A549 (cell line): ENCODE measurements around the gene TBC1D10B. TPM values are rescaled to one million over a fixed set of nuclear protein-coding genes. Genes with fewer than 3 reads are reported as not detected.

Source experiments
- ATAC-seq, 2 experiments: fragments of 200-7000 bp in 1 of 2; fragments of >200 bp in 1 of 2; cut with Nextera tagmentation in 1 of 2; cut with Tn5 transposase in 1 of 2; 3 replicates each; pipeline versions ENCODE4 v1.8.0 to v1.9.1; 2018 to 2020; ENCODE audit warnings: mild to moderate bottlenecking in 1 of 2, moderate library complexity in 1 of 2
- CTCF ChIA-PET: fragments of 300-600 bp; sonication (Branson Sonifier 250); formaldehyde crosslinking; extraction: SDS; loops from one replicate; lab custom pipeline; 2021; ENCODE audit warnings: antibody characterized with exemption, inconsistent platforms; lab: Yijun Ruan, JAX
- POLR2A ChIA-PET: fragments of 350-600 bp; formaldehyde crosslinking; extraction: SDS; loops from one replicate; lab custom pipeline; 2021; ENCODE audit warnings: antibody characterized with exemption, inconsistent platforms; lab: Yijun Ruan, JAX
- DNase-seq, 2 experiments: peaks; one replicate each; pipeline versions ENCODE4 v3.0.0 to v3.0.0-alpha.2; 2011 to 2016; ENCODE audit warnings: low read depth in 1 of 2, low spot score in 1 of 2
- FAIRE-seq: peaks from 2 replicates; lab custom pipeline; 2011; peaks lifted over from hg19 to GRCh38; lab: Jason Lieb, UNC
- H3K27ac ChIP-seq, 2 experiments: fragments of >200 bp; sonication (Bioruptor Twin); formaldehyde crosslinking; 3 replicates each; pipeline ENCODE4 v1.5.1; 2016 to 2017
- H3K4me1 ChIP-seq: fragments of >200 bp; sonication (Bioruptor Twin); formaldehyde crosslinking; 3 replicates; pipeline ENCODE4 v1.6.1; 2016
- H3K4me2 ChIP-seq: fragments of >200 bp; sonication (Bioruptor Twin); formaldehyde crosslinking; 3 replicates; pipeline ENCODE4 v1.6.1; 2016
- H3K4me3 ChIP-seq: fragments of >200 bp; sonication (Bioruptor Twin); formaldehyde crosslinking; 3 replicates; pipeline ENCODE4 v1.5.1; 2016
- H3K9me3 ChIP-seq: fragments of >200 bp; sonication (Bioruptor Twin); formaldehyde crosslinking; 3 replicates; pipeline ENCODE4 v1.6.1; 2016
- BHLHE40 ChIP-seq: IDR thresholded peaks from 2 replicates; pipeline ENCODE4 v1.6.1; 2012; ENCODE audit warnings: low read depth, low read length, inconsistent platforms
- CBX2 ChIP-seq: fragments of 200-600 bp; sonication (generic); IDR thresholded peaks from 2 replicates; pipeline ENCODE4 v1.6.1; 2016; ENCODE audit warnings: low read depth, mild to moderate bottlenecking, borderline replicate concordance
- CBX8 ChIP-seq: fragments of 200-600 bp; sonication (generic); IDR thresholded peaks from 2 replicates; pipeline ENCODE4 v1.6.1; 2016
- CHD2 ChIP-seq: fragments of 150-350 bp; IDR thresholded peaks from 2 replicates; pipeline ENCODE4 v1.6.1; 2014; ENCODE audit warnings: low read length; ENCODE audit not compliant: partially characterized antibody
- CHD4 ChIP-seq: fragments of 200-600 bp; sonication (generic); IDR thresholded peaks from 2 replicates; pipeline ENCODE4 v1.6.1; 2016; ENCODE audit warnings: antibody characterized with exemption, mild to moderate bottlenecking, borderline replicate concordance
- EP300 ChIP-seq, 2 experiments: fragments of >200 bp; sonication (Bioruptor Twin); formaldehyde crosslinking; IDR thresholded peaks; 2 replicates in 1 of 2; 3 replicates in 1 of 2; pipeline ENCODE4 v1.6.1; 2016 to 2017
- FOSB ChIP-seq: fragments of 250-450 bp; sonication (Bioruptor Pico); IDR thresholded peaks from 2 replicates; pipeline ENCODE4 v1.5.0; 2020; ENCODE audit warnings: mild to moderate bottlenecking, moderate library complexity
- HDAC2 ChIP-seq: fragments of 200-600 bp; sonication (generic); IDR thresholded peaks from 2 replicates; pipeline ENCODE4 v1.6.1; 2016
- HES2 ChIP-seq: fragments of >200 bp; sonication (Bioruptor Twin); formaldehyde crosslinking; IDR thresholded peaks from 2 replicates; pipeline ENCODE4 v1.6.1; 2016
- HEYL ChIP-seq: fragments of 250-450 bp; sonication (Bioruptor Pico); IDR thresholded peaks from 2 replicates; pipeline ENCODE4 v1.8.0; 2021; ENCODE audit warnings: mild to moderate bottlenecking, moderate library complexity
- HMGXB4 ChIP-seq: fragments of 250-450 bp; sonication (Bioruptor Pico); IDR thresholded peaks from 2 replicates; pipeline ENCODE4 v1.5.0; 2021; ENCODE audit warnings: mild to moderate bottlenecking, moderate library complexity, borderline replicate concordance
- HOXB5 ChIP-seq: fragments of 250-450 bp; sonication (Bioruptor Pico); IDR thresholded peaks from 2 replicates; pipeline ENCODE4 v1.5.0; 2020; ENCODE audit warnings: mild to moderate bottlenecking, moderate library complexity
- JUNB ChIP-seq: fragments of >200 bp; sonication (Bioruptor Twin); formaldehyde crosslinking; IDR thresholded peaks from 2 replicates; pipeline ENCODE4 v1.6.1; 2016
- KDM1A ChIP-seq: fragments of 200-600 bp; sonication (generic); IDR thresholded peaks from 2 replicates; pipeline ENCODE4 v1.6.1; 2016; ENCODE audit warnings: low read depth, mild to moderate bottlenecking
- KDM5A ChIP-seq: fragments of 200-600 bp; sonication (generic); IDR thresholded peaks from 2 replicates; pipeline ENCODE4 v1.6.1; 2016; ENCODE audit warnings: antibody characterized with exemption, mild to moderate bottlenecking
- MAZ ChIP-seq: fragments of 150-350 bp; IDR thresholded peaks from 2 replicates; pipeline ENCODE4 v1.6.1; 2014; ENCODE audit warnings: antibody characterized with exemption, low read depth, low read length, borderline replicate concordance
- NPAS2 ChIP-seq: fragments of 250-450 bp; sonication (Bioruptor Pico); IDR thresholded peaks from 2 replicates; pipeline ENCODE4 v1.8.0; 2022; ENCODE audit warnings: mild to moderate bottlenecking, moderate library complexity, borderline replicate concordance
- NR3C1 ChIP-seq: fragments of >200 bp; sonication (Bioruptor Twin); formaldehyde crosslinking; IDR thresholded peaks from 3 replicates; pipeline ENCODE4 v1.6.1; 2017
- PHF8 ChIP-seq: fragments of 200-600 bp; sonication (generic); IDR thresholded peaks from 2 replicates; pipeline ENCODE4 v1.6.1; 2016; ENCODE audit warnings: low read depth, mild to moderate bottlenecking, antibody characterized with exemption, moderate library complexity, borderline replicate concordance
- POLR2AphosphoS2 ChIP-seq: conservative IDR thresholded peaks from 2 replicates; pipeline ENCODE4 v1.6.1; 2012; ENCODE audit warnings: low read length, improper control_type of control experiment, inconsistent platforms
- RCOR1 ChIP-seq: fragments of 150-350 bp; IDR thresholded peaks from 2 replicates; pipeline ENCODE4 v1.6.1; 2014; ENCODE audit warnings: antibody characterized with exemption, low read length, low read depth
- TP53 ChIP-seq: fragments of 250-450 bp; sonication (Bioruptor Pico); IDR thresholded peaks from 2 replicates; pipeline ENCODE4 v1.5.0; 2021; ENCODE audit warnings: mild to moderate bottlenecking, moderate library complexity
- USF2 ChIP-seq: fragments of 450-650 bp; IDR thresholded peaks from 2 replicates; pipeline ENCODE4 v1.6.1; 2014; ENCODE audit warnings: antibody characterized with exemption
- ZC3H11A ChIP-seq: fragments of 450-650 bp; IDR thresholded peaks from 2 replicates; pipeline ENCODE4 v1.6.1; 2014; ENCODE audit warnings: antibody characterized with exemption, mild to moderate bottlenecking
- ZFP36 ChIP-seq: fragments of 450-650 bp; IDR thresholded peaks from 2 replicates; pipeline ENCODE4 v1.6.1; 2014; ENCODE audit warnings: borderline replicate concordance; ENCODE audit not compliant: partially characterized antibody
- ZNF302 ChIP-seq: fragments of 250-450 bp; sonication (Bioruptor Pico); IDR thresholded peaks from 2 replicates; pipeline ENCODE4 v1.9.0; 2021; ENCODE audit warnings: inconsistent platforms, mild to moderate bottlenecking, moderate library complexity
- ZSCAN20 ChIP-seq: fragments of 250-450 bp; sonication (Bioruptor Pico); IDR thresholded peaks from 2 replicates; pipeline ENCODE4 v1.8.0; 2022; ENCODE audit warnings: mild to moderate bottlenecking, moderate library complexity
- WGBS: methylation state at CpG from one replicate; pipeline ENCODE4 v1.1.6; 2017; ENCODE audit errors: missing lambda C conversion rate; 5-methylcytosine and 5-hydroxymethylcytosine counted together
- polyA plus RNA-seq, 4 experiments: library from polyadenylated mRNA; depleted of rRNA in 3 of 4; stranded (reverse); fragments of >200 nt; fragmentation: RNase III in 1 of 4; extraction: RNeasy Plus Mini Kit Qiagen cat#74134 plus additional on column Dnase treatment in 1 of 4; gene quantifications; 2 replicates in 3 of 4; 3 replicates in 1 of 4; pipeline ENCODE4 v1.2.3, GENCODE V29; 2011 to 2017
- TF ChIP-seq, protein P1 (sequence below): fragments of >200 bp; sonication (Bioruptor Twin); formaldehyde crosslinking; IDR thresholded peaks from 3 replicates; pipeline ENCODE4 v1.5.1; 2016
- TF ChIP-seq, protein P2 (sequence below): IDR thresholded peaks from 2 replicates; pipeline ENCODE4 v1.6.1; 2012

Gene TBC1D10B
- polyA plus RNA-seq, 2 of the 4 experiments (the other 2 are of a cell fraction), result 10.9 to 23.2 TPM

DNA sequence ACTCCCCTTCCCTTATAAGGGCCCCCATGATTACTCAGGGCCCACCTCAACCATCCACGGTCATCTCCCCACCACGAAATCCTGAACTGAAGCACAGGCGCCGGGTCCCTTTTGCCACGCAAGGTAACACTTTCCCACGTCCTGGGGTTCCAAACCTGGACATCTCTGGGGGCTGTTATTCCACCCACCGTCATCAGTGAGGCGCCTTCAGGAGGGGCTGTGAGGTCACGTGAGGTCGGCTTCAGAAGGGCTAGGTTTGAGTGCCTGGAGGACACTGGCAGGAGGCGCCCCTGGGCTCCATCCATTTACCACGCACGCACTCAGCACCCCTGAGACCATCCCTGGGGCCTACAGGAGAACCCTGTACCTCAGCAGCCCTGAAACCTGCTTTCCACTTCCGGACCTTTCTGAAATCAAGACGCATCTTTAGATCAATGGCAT, 19.3 kb downstream of the TBC1D10B start:
- ATAC-seq, result no peak
- no peak for DNase-seq
- Histone ChIP-seq H3K4me3 (no peak overlapping the region), H3K27ac (no peak overlapping the region; a peak in 1 of 6 replicates), H3K9me3 (no peaks in the 10 kb centered on the region), H3K4me1 (peaks cover 33% of the 10 kb centered on the region), H3K4me2 (no peak overlapping the region)
- no peak for FAIRE-seq
- POLR2A ChIA-PET, result no interaction called here
- WGBS, result 91% methylated on average over 15 of the region's 15 CpGs
- TF ChIP-seq ZFP36 (no peak), TP53 (no peak), FOSB (no peak), ZNF302 (no peak), NPAS2 (no peak)
- CTCF ChIA-PET, result interaction anchor here (1.0 to 2.4 kb wide), 2 partner anchors 9 to 58 kb away, joined by 3 to 6 read pairs; no protein-coding TSS in a partner anchor

DNA sequence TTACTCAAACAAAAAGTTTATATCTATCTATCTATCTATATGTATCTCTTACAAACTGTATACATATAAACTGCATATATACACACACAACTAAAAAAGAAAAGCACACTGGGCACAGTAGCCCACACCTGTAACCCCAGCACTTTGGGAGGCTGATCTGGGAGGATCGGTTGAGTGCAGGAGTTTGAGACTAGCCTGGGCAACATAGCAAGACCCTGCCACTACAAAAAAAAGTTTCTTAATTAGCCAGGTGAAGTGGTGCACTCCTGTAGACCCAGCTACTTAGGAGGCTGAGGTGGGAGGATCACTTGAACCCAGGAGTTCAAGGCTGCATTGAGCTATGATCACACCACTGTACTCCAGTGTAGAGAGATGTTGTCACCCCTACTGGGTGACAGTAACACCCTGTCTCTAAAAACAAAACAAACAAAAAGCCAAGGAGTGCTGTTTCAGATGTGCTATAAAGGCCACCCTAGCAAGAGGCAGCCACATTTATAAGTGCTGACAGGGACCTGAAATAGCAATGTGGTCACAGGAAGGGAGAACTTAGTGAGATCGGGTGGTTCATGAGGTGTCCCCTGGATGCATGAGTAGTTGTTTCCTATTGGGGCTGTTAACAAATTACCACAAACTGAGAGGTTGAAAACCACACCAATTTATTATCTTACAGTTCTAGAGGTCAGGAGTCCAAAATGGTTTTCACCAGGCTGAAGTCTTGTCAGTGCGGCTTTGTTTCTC, 20.0 kb downstream of the TBC1D10B start:
- ChIA-PET CTCF (interaction anchor here (1.0 kb wide), 1 partner anchor 8 kb away, joined by 3 read pairs; no protein-coding TSS in a partner anchor), POLR2A (interaction anchor here (0.7 kb wide), 1 partner anchor 13 kb away, joined by 4 read pairs; no protein-coding TSS in a partner anchor)
- ATAC-seq (no peak), DNase-seq (no peak), FAIRE-seq (no peak)
- no peaks in the 10 kb centered on the region for H3K9me3 ChIP-seq
- H3K27ac ChIP-seq, result no peak overlapping the region
- H3K4me3 ChIP-seq, result no peak overlapping the region
- TF ChIP-seq TP53 (no peak), BHLHE40 (no peak), HOXB5 (no peak), CHD2 (no peak), CBX2 (no peak), USF2 (no peak), HES2 (no peak), ZC3H11A (no peak), KDM5A (no peak), CHD4 (no peak), RCOR1 (no peak)
- TF ChIP-seq, protein P1, sequence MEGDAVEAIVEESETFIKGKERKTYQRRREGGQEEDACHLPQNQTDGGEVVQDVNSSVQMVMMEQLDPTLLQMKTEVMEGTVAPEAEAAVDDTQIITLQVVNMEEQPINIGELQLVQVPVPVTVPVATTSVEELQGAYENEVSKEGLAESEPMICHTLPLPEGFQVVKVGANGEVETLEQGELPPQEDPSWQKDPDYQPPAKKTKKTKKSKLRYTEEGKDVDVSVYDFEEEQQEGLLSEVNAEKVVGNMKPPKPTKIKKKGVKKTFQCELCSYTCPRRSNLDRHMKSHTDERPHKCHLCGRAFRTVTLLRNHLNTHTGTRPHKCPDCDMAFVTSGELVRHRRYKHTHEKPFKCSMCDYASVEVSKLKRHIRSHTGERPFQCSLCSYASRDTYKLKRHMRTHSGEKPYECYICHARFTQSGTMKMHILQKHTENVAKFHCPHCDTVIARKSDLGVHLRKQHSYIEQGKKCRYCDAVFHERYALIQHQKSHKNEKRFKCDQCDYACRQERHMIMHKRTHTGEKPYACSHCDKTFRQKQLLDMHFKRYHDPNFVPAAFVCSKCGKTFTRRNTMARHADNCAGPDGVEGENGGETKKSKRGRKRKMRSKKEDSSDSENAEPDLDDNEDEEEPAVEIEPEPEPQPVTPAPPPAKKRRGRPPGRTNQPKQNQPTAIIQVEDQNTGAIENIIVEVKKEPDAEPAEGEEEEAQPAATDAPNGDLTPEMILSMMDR, result no peak
- H3K4me1 ChIP-seq, result peaks cover 31% of the 10 kb centered on the region
- no peak overlapping the region for H3K4me2 ChIP-seq
- 87% methylated on average over 3 of the region's 3 CpGs for WGBS

DNA sequence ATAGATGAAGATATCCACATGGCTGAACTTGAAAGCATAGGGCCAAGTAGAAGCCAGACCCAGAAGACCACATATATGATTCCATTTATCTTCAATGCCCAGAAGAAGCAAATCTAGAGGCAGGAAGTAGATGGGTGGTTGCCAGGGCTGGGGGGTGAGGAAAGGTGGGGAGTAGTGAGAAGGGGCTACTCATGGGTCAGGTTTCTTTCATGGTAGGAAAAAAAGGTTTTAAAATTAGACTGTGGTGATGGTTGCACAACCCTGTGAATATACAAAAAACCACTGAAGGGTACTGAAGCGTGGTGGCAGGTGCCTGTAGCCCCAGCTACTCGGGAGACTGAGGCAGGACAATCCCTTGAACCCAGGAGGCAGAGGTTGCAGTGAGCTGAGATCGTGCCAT, 20.6 kb downstream of the TBC1D10B start:
- Histone ChIP-seq H3K4me2 (no peak overlapping the region), H3K9me3 (no peaks in the 10 kb centered on the region), H3K4me1 (peaks cover 31% of the 10 kb centered on the region), H3K27ac (no peak overlapping the region), H3K4me3 (no peak overlapping the region)
- ChIA-PET POLR2A (interaction anchor here (0.7 kb wide), 1 partner anchor 13 kb away, joined by 4 read pairs; no protein-coding TSS in a partner anchor), CTCF (no interaction called here)
- ATAC-seq (no peak), FAIRE-seq (no peak), DNase-seq (no peak)
- WGBS, result 84% methylated on average over 3 of the region's 3 CpGs
- no peak for TF ChIP-seq NR3C1
- TF ChIP-seq POLR2AphosphoS2, result no peak
- no peak for TF ChIP-seq ZSCAN20 (CRISPR knock-in tag)
- no peak for TF ChIP-seq CBX8
- TF ChIP-seq MAZ, result no peak
- no peak for TF ChIP-seq PHF8
- no peak for TF ChIP-seq EP300 (IDR thresholded peaks at IDR 0.05)
- no peak for TF ChIP-seq HEYL (CRISPR knock-in tag)
- no peak for TF ChIP-seq KDM1A
- TF ChIP-seq, protein P2, sequence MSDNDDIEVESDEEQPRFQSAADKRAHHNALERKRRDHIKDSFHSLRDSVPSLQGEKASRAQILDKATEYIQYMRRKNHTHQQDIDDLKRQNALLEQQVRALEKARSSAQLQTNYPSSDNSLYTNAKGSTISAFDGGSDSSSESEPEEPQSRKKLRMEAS, result no peak
- TF ChIP-seq HMGXB4 (CRISPR knock-in tag), result no peak
- TF ChIP-seq TP53, result no peak
- no peak for TF ChIP-seq ZNF302
- no peak for TF ChIP-seq HDAC2
- TF ChIP-seq BHLHE40, result no peak
- TF ChIP-seq JUNB, result no peak
